GM18858 (cell line): ENCODE results near the gene PSME2.

Experiments
- ATAC-seq: cut with Tn5 transposase; IDR thresholded peaks from one replicate; pipeline ENCODE4 v1.9.1; 2021; ENCODE audit not compliant: unreplicated experiment

PSME2 gene

GRCh38 chr14:24156840-24157239 lies 10.4 kb upstream of the PSME2 start:
- ATAC-seq = no peak

- no peak for ATAC-seq
Measured at GRCh38 chr14:24155100-24155499, 8.7 kb upstream of the PSME2 start.

GRCh38 chr14:24151404-24152080 lies 5.1 kb upstream of the PSME2 start:
- no peak for ATAC-seq

GRCh38 chr14:24150993-24151392 lies 4.6 kb upstream of the PSME2 start:
- no peak for ATAC-seq

- no peak for ATAC-seq
Measured at GRCh38 chr14:24150567-24150966, 4.2 kb upstream of the PSME2 start.

GRCh38 chr14:24150061-24150460 lies 3.7 kb upstream of the PSME2 start:
- ATAC-seq = no peak

- ATAC-seq = no peak
Measured at GRCh38 chr14:24149302-24149969, 3.0 kb upstream of the PSME2 start.

GRCh38 chr14:24147761-24148428 lies 1.5 kb upstream of the PSME2 start:
- no peak for ATAC-seq

GRCh38 chr14:24146978-24147760 lies 759 bp upstream of the PSME2 start, which contains the start of gene RNF31:
TSS of gene RNF31 (plus strand) at chr14:24147498. CDS start at chr14:24147699, 201 bp downstream.
- ATAC-seq = peak; percentile 67

GRCh38 chr14:24145690-24146452 lies 539 bp downstream of the PSME2 start:
- ATAC-seq = no peak

- no peak for ATAC-seq
Measured at GRCh38 chr14:24145219-24145618, 1.2 kb downstream of the PSME2 start.

GRCh38 chr14:24144451-24144850 lies 2.0 kb downstream of the PSME2 start:
- ATAC-seq = no peak

GRCh38 chr14:24143511-24143910 lies 2.9 kb downstream of the PSME2 start:
- ATAC-seq = no peak

GRCh38 chr14:24141097-24141880 lies 5.1 kb downstream of the PSME2 start, which contains the start of gene EMC9:
TSS of gene EMC9 (minus strand) at chr14:24141591. CDS start at chr14:24141304, 287 bp downstream.
- peak; percentile 76 for ATAC-seq

GRCh38 chr14:24139272-24139934 lies 7.0 kb downstream of the PSME2 start:
- no peak for ATAC-seq

GRCh38 chr14:24138396-24139271 lies 7.8 kb downstream of the PSME2 start:
- no peak for ATAC-seq

GRCh38 chr14:24137529-24138395 lies 8.6 kb downstream of the PSME2 start:
- no peak for ATAC-seq
